B cell (primary cell): ENCODE results near the gene SLC26A8. TPM values are rescaled to one million over a fixed set of nuclear protein-coding genes. Genes with fewer than 3 reads are reported as not detected.

ENCODE experiments used
- ATAC-seq: fragments of 200-7000 bp; cut with Tn5 transposase; one replicate; pipeline ENCODE4 v1.10.0; 2021; ENCODE audit warnings: low read depth, mild to moderate bottlenecking, moderate number of reproducible peaks, moderate library complexity
- CTCF ChIA-PET: fragments of 350-600 bp; sonication (Branson Sonifier 250); formaldehyde crosslinking; loops from one replicate; lab custom pipeline; 2021; ENCODE audit warnings: antibody characterized with exemption, inconsistent platforms; lab: Charles Lee
- POLR2A ChIA-PET: fragments of 350-600 bp; sonication (Branson Sonifier 250); formaldehyde crosslinking; loops from one replicate; lab custom pipeline; 2021; ENCODE audit warnings: antibody characterized with exemption; lab: Charles Lee
- DNase-seq: peaks from one replicate; pipeline ENCODE4 v3.0.0; 2013
- H2AFZ ChIP-seq: 2 replicates; pipeline ENCODE4 v1.6.1; 2012; ENCODE audit warnings: mild to moderate bottlenecking, low read depth, low read length; ENCODE audit not compliant: insufficient read depth, poor library complexity, severe bottlenecking
- H3K27ac ChIP-seq, 2 donors: 1 replicate in 1 of 2; 2 replicates in 1 of 2; pipeline ENCODE4 v1.5.1; 2012 to 2013; ENCODE audit warnings: low read length in 2 of 2, mild to moderate bottlenecking in 2 of 2, moderate library complexity in 1 of 2
- H3K27me3 ChIP-seq, 4 experiments: fragments of 200-600 bp in 1 of 4; sonication (generic) in 1 of 4; replicated peaks in 1 of 4; 1 replicate in 2 of 4; 2 replicates in 2 of 4; pipeline versions ENCODE4 v1.6.1 to v1.7.0; 2013 to 2016; ENCODE audit warnings: low read length in 3 of 4, mild to moderate bottlenecking in 2 of 4, mixed read lengths in 1 of 4, moderate library complexity in 1 of 4; ENCODE audit not compliant: insufficient read depth in 4 of 4, control insufficient read depth in 3 of 4; ENCODE audit errors: control extremely low read depth in 1 of 4
- H3K36me3 ChIP-seq, 2 experiments: replicated peaks in 1 of 2; 1 replicate in 1 of 2; 2 replicates in 1 of 2; pipeline versions ENCODE4 v1.6.1 to v1.7.1; 2013; ENCODE audit warnings: low read length in 1 of 2; ENCODE audit not compliant: insufficient read depth in 2 of 2, control insufficient read depth in 1 of 2; ENCODE audit errors: control extremely low read depth in 1 of 2, extremely low read depth in 1 of 2
- H3K4me1 ChIP-seq, 2 donors: fragments of 200-600 bp in 1 of 2; sonication (generic) in 1 of 2; 1 replicate in 1 of 2; 2 replicates in 1 of 2; pipeline versions ENCODE4 v1.5.1 to v1.6.1; 2013 to 2017; ENCODE audit warnings: low read length in 2 of 2; ENCODE audit not compliant: control insufficient read depth in 2 of 2, insufficient read depth in 2 of 2
- H3K4me2 ChIP-seq: replicated peaks from 2 replicates; pipeline ENCODE3; 2012; ENCODE audit warnings: mild to moderate bottlenecking, low read depth, low read length; ENCODE audit not compliant: poor library complexity, severe bottlenecking
- H3K4me3 ChIP-seq, 5 experiments: fragments of 200-600 bp in 1 of 5; sonication (generic) in 1 of 5; 1 replicate in 3 of 5; 2 replicates in 2 of 5; pipeline versions ENCODE4 v1.5.1 to v1.7.0; 2011 to 2016; ENCODE audit warnings: low read length in 4 of 5, mild to moderate bottlenecking in 4 of 5, low read depth in 2 of 5, control low read depth in 1 of 5, moderate library complexity in 1 of 5; ENCODE audit not compliant: insufficient read depth in 1 of 5; ENCODE audit errors: control extremely low read depth in 1 of 5, extremely low read depth in 1 of 5
- H3K79me2 ChIP-seq: fragments of 200-600 bp; sonication (generic); one replicate; pipeline ENCODE4 v1.6.0; 2016; ENCODE audit warnings: low read length; ENCODE audit not compliant: control insufficient read depth, insufficient read depth
- H3K9ac ChIP-seq: fragments of 200-600 bp; sonication (generic); 2 replicates; pipeline ENCODE4 v1.6.1; 2017; ENCODE audit warnings: mild to moderate bottlenecking, low read length, moderate library complexity
- H3K9me3 ChIP-seq, 3 donors: one replicate each; pipeline versions ENCODE4 v1.6.1 to v1.7.1; 2013; ENCODE audit warnings: low read length in 2 of 3; ENCODE audit not compliant: control insufficient read depth in 2 of 3, insufficient read depth in 1 of 3; ENCODE audit errors: control extremely low read depth in 1 of 3
- H4K20me1 ChIP-seq: 2 replicates; pipeline ENCODE4 v1.6.0; 2012; ENCODE audit warnings: mild to moderate bottlenecking, low read length; ENCODE audit not compliant: insufficient read depth, control insufficient read depth, poor library complexity, severe bottlenecking
- H3K27ac Mint-ChIP-seq: one replicate; pipeline ENCODE4 v1.8.0; 2021; ENCODE audit warnings: mixed read lengths
- H3K27me3 Mint-ChIP-seq: one replicate; pipeline ENCODE4 v1.8.0; 2021; ENCODE audit warnings: mixed read lengths
- H3K4me1 Mint-ChIP-seq: one replicate; pipeline ENCODE4 v1.8.0; 2021; ENCODE audit warnings: mixed read lengths
- H3K4me3 Mint-ChIP-seq: one replicate; pipeline ENCODE4 v1.8.0; 2021; ENCODE audit warnings: mixed read lengths
- H3K9me3 Mint-ChIP-seq: one replicate; pipeline ENCODE4 v1.8.0; 2022; ENCODE audit warnings: mixed read lengths; ENCODE audit not compliant: insufficient read depth
- EZH2 ChIP-seq: IDR thresholded peaks from 2 replicates; pipeline ENCODE4 v1.6.1; 2012; ENCODE audit warnings: borderline replicate concordance, low read depth, mild to moderate bottlenecking, moderate library complexity, low read length; ENCODE audit not compliant: insufficient read depth, poor library complexity, severe bottlenecking
- WGBS: methylation state at CpG from one replicate; pipeline ENCODE4 v1.1.5; 2013; ENCODE audit warnings: missing lambda C conversion rate; ENCODE audit not compliant: insufficient coverage; 5-methylcytosine and 5-hydroxymethylcytosine counted together
- intact Hi-C: fragments of 100-400 bp; cut with micrococcal nuclease; formaldehyde crosslinking; loops from one replicate; pipeline ENCODE4 v1.10.0; 2022
- polyA plus RNA-seq: library from polyadenylated mRNA; depleted of rRNA; stranded (reverse); fragments of >200 nt; gene quantifications from 2 replicates; pipeline ENCODE4 v1.2.3, GENCODE V29; 2012
- total RNA-seq, 2 donors: library from RNA; stranded (reverse); fragments of 120-200 nt in 1 of 2; gene quantifications; 1 replicate in 1 of 2; 2 replicates in 1 of 2; pipeline versions ENCODE4 v1.2.3 to v1.2.4, GENCODE V29; 2013 to 2022
- TF ChIP-seq, protein P1 (sequence below): fragments of 200-600 bp; IDR thresholded peaks from one replicate; pipeline ENCODE4 v1.8.0; 2022; ENCODE audit warnings: antibody characterized with exemption, mild to moderate bottlenecking

The SLC26A8 gene
- total and polyA plus RNA-seq, 2 donors (not counting 1 experiment from before 2014, with no cell fraction given) = 0.01 TPM; not detected in 1

DNA sequence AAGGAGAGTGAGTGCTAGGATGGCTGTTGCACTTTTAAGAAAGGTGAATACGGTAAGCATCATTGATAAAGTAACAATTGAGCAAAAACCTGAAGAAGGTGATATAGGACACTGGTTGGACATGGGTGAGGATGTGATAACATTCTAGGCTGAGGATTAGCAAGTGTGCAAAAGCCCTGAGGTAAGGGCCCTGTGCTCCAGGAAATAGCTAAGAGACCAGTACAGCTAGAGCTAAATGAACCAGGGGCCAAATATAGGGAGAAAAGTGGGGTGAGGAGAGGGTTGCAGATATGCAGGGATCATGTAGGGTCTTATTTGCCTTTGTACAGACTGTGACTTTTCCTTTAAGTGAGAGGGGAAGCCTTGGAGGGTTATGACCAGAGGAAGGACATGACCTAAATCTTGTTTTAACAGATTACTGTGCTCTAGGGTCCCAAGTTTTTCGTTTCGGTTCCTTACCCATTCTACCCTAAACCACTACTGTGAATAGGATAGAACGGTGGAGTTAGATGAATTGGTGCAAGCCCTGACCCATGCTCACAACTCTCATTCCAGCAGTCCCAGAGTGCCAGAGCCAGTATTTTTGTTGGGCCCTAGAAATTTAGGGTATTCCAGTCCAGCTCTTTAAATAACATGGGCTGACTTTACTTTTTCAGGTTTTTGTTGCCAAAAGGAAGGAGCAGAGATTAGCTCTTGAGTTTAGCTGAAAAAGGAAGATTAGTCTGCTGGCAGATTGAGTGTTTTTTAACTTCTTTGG lies 13.9 kb upstream of the SLC26A8 start:
- ATAC-seq = no peak

DNA sequence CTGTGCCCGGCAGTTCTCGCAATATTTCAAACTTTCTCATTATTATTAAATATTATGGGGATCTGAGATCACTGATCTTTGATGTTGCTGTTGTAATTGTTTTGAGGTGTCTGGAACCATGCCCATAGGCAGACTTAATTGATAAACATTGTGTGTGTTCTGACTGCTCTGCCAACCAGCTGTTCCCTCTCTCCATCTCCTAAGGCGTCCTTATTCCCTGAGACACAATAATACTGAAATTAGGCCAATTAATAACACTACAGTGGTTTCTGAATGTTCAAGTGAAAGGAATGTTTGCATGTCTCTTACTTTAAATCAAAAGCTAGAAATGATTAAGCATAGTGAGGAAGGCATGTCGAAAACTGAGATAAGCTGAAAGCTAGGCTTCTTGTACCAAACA lies 10.8 kb upstream of the SLC26A8 start:
- no peak overlapping the region for H3K9ac ChIP-seq
- no peak overlapping the region for H3K4me3 Mint-ChIP-seq
- no peaks in the 10 kb centered on the region for H3K9me3 ChIP-seq
- DNase-seq (no peak), ATAC-seq (no peak)
- H3K4me2 ChIP-seq = no peak overlapping the region
- WGBS = no CpG with 5 or more reads among the region's 4 CpGs
- H4K20me1 ChIP-seq = peaks cover 89% of the 10 kb centered on the region
- intact Hi-C loops = no loop called here
- H3K4me1 Mint-ChIP-seq = peaks cover 65% of the 10 kb centered on the region
- no peak overlapping the region for H2AFZ ChIP-seq
- peaks cover 34 to 44% of the 10 kb centered on the region in 2 donors for H3K4me1 ChIP-seq
- POLR2A ChIA-PET = no interaction called here
- TF ChIP-seq EZH2 = no peak
- TF ChIP-seq, protein P1, sequence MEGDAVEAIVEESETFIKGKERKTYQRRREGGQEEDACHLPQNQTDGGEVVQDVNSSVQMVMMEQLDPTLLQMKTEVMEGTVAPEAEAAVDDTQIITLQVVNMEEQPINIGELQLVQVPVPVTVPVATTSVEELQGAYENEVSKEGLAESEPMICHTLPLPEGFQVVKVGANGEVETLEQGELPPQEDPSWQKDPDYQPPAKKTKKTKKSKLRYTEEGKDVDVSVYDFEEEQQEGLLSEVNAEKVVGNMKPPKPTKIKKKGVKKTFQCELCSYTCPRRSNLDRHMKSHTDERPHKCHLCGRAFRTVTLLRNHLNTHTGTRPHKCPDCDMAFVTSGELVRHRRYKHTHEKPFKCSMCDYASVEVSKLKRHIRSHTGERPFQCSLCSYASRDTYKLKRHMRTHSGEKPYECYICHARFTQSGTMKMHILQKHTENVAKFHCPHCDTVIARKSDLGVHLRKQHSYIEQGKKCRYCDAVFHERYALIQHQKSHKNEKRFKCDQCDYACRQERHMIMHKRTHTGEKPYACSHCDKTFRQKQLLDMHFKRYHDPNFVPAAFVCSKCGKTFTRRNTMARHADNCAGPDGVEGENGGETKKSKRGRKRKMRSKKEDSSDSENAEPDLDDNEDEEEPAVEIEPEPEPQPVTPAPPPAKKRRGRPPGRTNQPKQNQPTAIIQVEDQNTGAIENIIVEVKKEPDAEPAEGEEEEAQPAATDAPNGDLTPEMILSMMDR = no peak
- H3K27ac ChIP-seq = no peak overlapping the region
- no peak overlapping the region for H3K27ac Mint-ChIP-seq
- CTCF ChIA-PET = interaction anchor here (0.6 to 1.0 kb wide), 2 partner anchors 56 to 59 kb away, joined by 3 to 7 read pairs; no protein-coding TSS in a partner anchor
- H3K79me2 ChIP-seq = peaks cover 98% of the 10 kb centered on the region
- no peaks in the 10 kb centered on the region for H3K27me3 Mint-ChIP-seq
- H3K4me3 ChIP-seq = no peak overlapping the region
- H3K27me3 ChIP-seq = no peaks in the 10 kb centered on the region
- no peaks in the 10 kb centered on the region for H3K36me3 ChIP-seq
- H3K9me3 Mint-ChIP-seq = no peaks in the 10 kb centered on the region

More for the DNA sequence above, 13.9 kb upstream of the SLC26A8 start:
- no peak overlapping the region for H3K27ac ChIP-seq
- H3K4me1 ChIP-seq = peaks cover 19 to 30% of the 10 kb centered on the region in 2 donors
- CTCF ChIA-PET = interaction anchor here (1.3 to 2.2 kb wide), 2 partner anchors 10 to 57 kb away, joined by 3 to 11 read pairs; partner anchors contain the start of gene MAPK14
- TF ChIP-seq EZH2 = no peak
- TF ChIP-seq, protein P1 = no peak
- H3K36me3 ChIP-seq = no peaks in the 10 kb centered on the region
- no peaks in the 10 kb centered on the region for H3K27me3 ChIP-seq
- Mint-ChIP-seq H3K27me3 (no peaks in the 10 kb centered on the region), H3K27ac (no peak overlapping the region), H3K4me3 (peak overlapping the region; percentile 8), H3K9me3 (no peaks in the 10 kb centered on the region), H3K4me1 (peaks cover 63% of the 10 kb centered on the region)
- POLR2A ChIA-PET = no interaction called here
- peaks cover 99% of the 10 kb centered on the region for H3K79me2 ChIP-seq
- WGBS = 67% methylated on average over 1 of the region's 4 CpGs
- intact Hi-C loops = no loop called here
- peaks cover 86% of the 10 kb centered on the region for H4K20me1 ChIP-seq
- peak overlapping the region; percentile 12 for H3K4me2 ChIP-seq
- no peak overlapping the region for H2AFZ ChIP-seq
- no peak overlapping the region for H3K4me3 ChIP-seq
- DNase-seq = no peak
- no peak overlapping the region for H3K9ac ChIP-seq
- H3K9me3 ChIP-seq = no peaks in the 10 kb centered on the region
